GM12892 (cell line): ENCODE results near the gene GEMIN4.

Experiments used
- POLR2A ChIP-seq: IDR thresholded peaks from 2 replicates; pipeline ENCODE4 v1.6.1; 2011; ENCODE audit warnings: low read depth, low read length, control low read depth
- POLR2AphosphoS5 ChIP-seq: IDR thresholded peaks from 2 replicates; pipeline ENCODE4 v1.6.1; 2011; ENCODE audit warnings: low read depth, low read length, control low read depth
- TAF1 ChIP-seq: IDR thresholded peaks from 2 replicates; pipeline ENCODE4 v1.6.1; 2011; ENCODE audit warnings: low read depth, mild to moderate bottlenecking, control low read depth, low read length, borderline replicate concordance

DNA sequence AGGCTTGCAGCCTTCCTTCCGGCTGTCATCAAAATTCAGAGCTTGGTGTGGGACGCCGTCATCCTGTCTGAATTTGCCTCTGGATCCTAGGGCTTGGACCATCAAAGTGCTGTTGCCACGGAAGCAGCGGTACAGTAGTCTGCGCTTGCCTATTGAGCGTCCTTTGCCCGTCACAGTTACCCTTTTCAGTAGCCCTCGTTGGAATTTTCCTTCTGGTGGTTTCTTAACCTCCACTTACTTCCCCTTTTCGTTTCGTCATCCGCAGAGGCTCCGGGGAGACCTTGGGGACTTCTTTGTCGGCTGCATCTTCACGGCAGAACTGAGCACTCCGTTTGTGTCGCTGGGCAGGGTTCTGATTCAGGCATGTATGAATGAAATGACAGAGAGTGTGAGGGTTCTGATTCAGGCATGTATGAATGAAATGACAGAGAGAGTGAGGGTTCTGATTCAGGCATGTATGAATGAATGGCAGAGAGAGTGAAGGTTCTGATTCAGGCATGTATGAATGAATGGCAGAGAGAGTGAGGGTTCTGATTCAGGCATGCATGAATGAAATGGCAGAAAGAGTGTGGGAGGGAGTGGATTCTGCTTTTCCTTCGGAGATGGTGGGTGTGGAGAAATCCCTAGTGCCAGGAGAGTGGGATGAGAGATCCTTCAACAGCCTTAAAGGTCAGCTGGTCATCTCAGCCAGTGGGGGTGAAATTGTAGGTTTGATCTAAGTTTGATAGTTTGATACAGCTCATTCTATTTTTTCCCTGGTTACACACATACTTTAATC is 11.6 kb downstream of the GEMIN4 start:
- TF ChIP-seq POLR2A (peak; percentile 49; the same call in 1 of the 2 replicates), TAF1 (no peak), POLR2AphosphoS5 (no peak)
